ENCODE data around the gene TTC28.
"Not testable (repeated sequence)": the region's sequence is repeated elsewhere in the genome, so short reads cannot be mapped to it uniquely, and the experiment has no call there.

The TTC28 gene

GRCh38 chr22:28589102-28589750 lies 90.4 kb downstream of the TTC28 start:
- Histone ChIP-seq H3K4me2 (no peak overlapping the region), H3K4me3 (no peak overlapping the region), H3K36me3 (no peaks in the 10 kb centered on the region), H3K27ac (no peak overlapping the region), H4K20me1 (no peaks in the 10 kb centered on the region), H3K9me3 (no peaks in the 10 kb centered on the region), H3K27me3 (no peaks in the 10 kb centered on the region), H3K4me1 (no peaks in the 10 kb centered on the region), H3K9ac (no peak overlapping the region)
- TF ChIP-seq Cebpa-rat (IDR thresholded peaks at IDR 0.05): no peak

DNA sequence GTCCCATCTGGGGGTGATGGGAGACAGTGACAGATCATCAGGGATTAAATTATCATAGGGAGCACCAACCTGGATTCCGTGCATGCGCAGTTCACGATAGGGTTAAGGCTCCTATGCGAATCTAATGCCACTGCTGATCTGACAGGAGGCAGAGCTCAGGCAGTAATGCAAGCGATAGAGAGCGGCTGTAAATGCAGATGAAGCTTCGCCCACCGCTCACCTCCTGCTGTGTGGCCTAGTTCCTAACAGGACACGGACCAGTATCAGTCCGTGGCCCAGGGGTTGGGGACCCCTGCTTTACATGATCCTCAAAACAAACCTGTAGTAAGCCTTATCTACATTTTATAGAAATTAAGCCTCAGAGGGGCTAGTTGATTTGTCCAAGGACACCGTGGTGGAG lies 94.3 kb downstream of the TTC28 start:
- no peak overlapping the region for H3K4me3 ChIP-seq
- no peak for TF ChIP-seq Cebpa-rat (IDR thresholded peaks at IDR 0.05)
- H3K9me3 ChIP-seq: no peaks in the 10 kb centered on the region
- no peak overlapping the region for H3K9ac ChIP-seq
- no peak overlapping the region for H3K27ac ChIP-seq
- H3K4me2 ChIP-seq: no peak overlapping the region
- no peaks in the 10 kb centered on the region for H3K36me3 ChIP-seq
- H3K27me3 ChIP-seq: no peaks in the 10 kb centered on the region
- H4K20me1 ChIP-seq: no peaks in the 10 kb centered on the region
- H3K4me1 ChIP-seq: no peaks in the 10 kb centered on the region

DNA sequence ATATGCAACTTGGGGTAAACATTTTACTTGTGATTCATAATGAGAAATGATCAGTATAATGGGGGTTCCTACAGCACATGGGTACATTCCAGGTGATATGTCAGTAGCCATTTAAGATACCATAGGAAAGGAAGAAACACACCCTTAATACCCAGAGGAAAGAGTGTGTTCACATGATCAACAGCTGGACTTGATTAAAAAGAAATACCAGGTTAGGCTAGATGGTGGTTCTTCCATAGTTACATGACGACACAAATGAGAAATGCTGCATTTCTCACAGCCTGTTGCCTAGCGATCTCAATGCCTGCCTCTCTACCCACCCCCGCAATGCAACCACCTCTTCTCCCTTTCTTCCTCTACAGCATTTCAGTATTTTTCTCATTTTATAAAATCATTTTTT lies 96.8 kb downstream of the TTC28 start:
- Histone ChIP-seq H3K36me3 (no peaks in the 10 kb centered on the region), H3K27ac (no peak overlapping the region), H4K20me1 (no peaks in the 10 kb centered on the region), H3K9me3 (no peaks in the 10 kb centered on the region), H3K27me3 (no peaks in the 10 kb centered on the region), H3K4me1 (no peaks in the 10 kb centered on the region), H3K4me3 (no peak overlapping the region), H3K4me2 (no peak overlapping the region), H3K9ac (no peak overlapping the region)
- TF ChIP-seq Cebpa-rat (IDR thresholded peaks at IDR 0.05): no peak

DNA sequence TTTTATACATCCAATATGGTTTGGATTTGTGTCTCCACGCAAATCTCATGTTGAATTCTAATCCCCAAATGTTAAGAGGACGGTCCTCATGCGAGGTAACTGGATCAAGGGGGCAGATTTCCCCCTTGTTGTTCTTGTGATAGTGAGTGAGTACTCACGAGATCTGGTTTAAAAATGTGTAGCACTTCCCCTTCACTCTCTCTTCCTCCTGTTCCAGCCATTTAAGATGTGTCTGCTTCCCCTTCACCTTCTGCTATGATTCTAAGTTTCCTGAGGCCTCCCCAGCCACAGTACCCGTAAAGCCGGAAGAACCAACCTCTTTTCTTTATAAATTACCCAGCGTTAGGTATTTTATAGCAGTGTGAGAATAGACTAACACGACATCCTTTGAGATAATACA lies 98.6 kb downstream of the TTC28 start:
- H3K9ac ChIP-seq: no peak overlapping the region
- no peaks in the 10 kb centered on the region for H3K27me3 ChIP-seq
- no peaks in the 10 kb centered on the region for H3K9me3 ChIP-seq
- no peaks in the 10 kb centered on the region for H4K20me1 ChIP-seq
- H3K4me2 ChIP-seq: no peak overlapping the region
- no peaks in the 10 kb centered on the region for H3K36me3 ChIP-seq
- no peak overlapping the region for H3K27ac ChIP-seq
- no peak overlapping the region for H3K4me3 ChIP-seq
- no peaks in the 10 kb centered on the region for H3K4me1 ChIP-seq
- no peak for TF ChIP-seq Cebpa-rat (IDR thresholded peaks at IDR 0.05)

DNA sequence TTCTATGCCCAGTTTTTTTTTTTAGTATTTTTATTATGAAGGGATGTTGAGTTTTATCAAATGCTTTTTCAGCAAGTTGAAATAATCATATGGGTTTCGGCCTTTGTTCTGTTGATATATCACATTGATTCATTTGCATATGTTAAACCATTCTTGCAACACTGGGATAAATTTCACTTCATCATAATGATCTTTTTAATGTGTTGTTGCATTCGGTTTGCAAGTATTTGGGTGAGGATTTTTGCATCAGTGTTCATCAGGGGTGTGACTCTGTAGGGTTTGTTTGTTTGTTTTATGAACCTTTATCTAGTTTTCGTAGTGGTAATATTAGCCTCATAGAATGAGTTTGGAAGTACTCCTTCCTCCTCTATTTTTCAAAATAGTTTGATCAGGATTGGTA lies 103.5 kb downstream of the TTC28 start:
- Histone ChIP-seq H3K27ac (no peak overlapping the region), H3K4me1 (no peaks in the 10 kb centered on the region), H3K9me3 (no peaks in the 10 kb centered on the region), H4K20me1 (no peaks in the 10 kb centered on the region), H3K27me3 (no peaks in the 10 kb centered on the region), H3K4me3 (no peak overlapping the region), H3K4me2 (no peak overlapping the region), H3K9ac (no peak overlapping the region), H3K36me3 (no peaks in the 10 kb centered on the region)
- TF ChIP-seq Cebpa-rat (IDR thresholded peaks at IDR 0.05): no peak

GRCh38 chr22:28574159-28574788 lies 105.4 kb downstream of the TTC28 start:
- H3K36me3 ChIP-seq: no peaks in the 10 kb centered on the region
- H3K4me1 ChIP-seq: no peaks in the 10 kb centered on the region
- H3K27ac ChIP-seq: no peak overlapping the region
- TF ChIP-seq Cebpa-rat (IDR thresholded peaks at IDR 0.05): no peak
- no peak overlapping the region for H3K4me3 ChIP-seq
- H3K27me3 ChIP-seq: no peaks in the 10 kb centered on the region
- no peak overlapping the region for H3K9ac ChIP-seq
- no peaks in the 10 kb centered on the region for H3K9me3 ChIP-seq
- no peaks in the 10 kb centered on the region for H4K20me1 ChIP-seq
- H3K4me2 ChIP-seq: no peak overlapping the region

DNA sequence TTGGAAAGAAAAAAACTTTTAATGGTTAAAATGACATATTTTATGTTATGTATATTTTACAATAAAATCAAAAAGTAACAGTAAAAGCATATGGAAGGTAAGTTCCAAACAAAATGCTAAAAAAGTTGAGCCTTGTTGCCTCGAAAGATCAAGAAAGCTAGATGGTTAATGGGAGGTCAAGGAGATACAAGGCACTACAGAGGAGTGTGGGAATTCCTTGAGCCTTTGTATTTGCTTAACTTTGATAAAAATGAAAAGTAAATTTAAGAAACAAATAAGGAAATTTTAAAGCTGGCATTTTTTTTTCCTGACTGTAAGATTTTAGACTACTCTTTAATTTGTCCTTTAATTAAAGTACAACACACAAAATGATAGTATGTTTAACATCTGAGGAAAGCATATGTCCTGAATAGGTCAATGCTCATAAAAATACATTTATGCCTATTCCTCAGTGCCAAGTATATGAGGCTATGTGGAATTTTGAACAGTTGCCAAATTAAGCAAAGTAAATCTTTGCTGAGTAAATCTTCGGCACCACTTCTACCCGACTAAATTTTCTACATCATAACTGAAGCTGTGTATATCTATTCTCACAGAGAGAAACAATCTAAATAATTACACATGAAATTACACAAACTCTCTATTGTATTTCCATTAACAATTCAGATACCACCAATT lies 108.8 kb downstream of the TTC28 start:
- Histone ChIP-seq H3K4me3 (no peak overlapping the region), H3K9ac (no peak overlapping the region), H3K27ac (no peak overlapping the region), H3K9me3 (no peaks in the 10 kb centered on the region), H3K27me3 (no peaks in the 10 kb centered on the region), H3K4me1 (no peaks in the 10 kb centered on the region), H3K4me2 (no peak overlapping the region), H4K20me1 (no peaks in the 10 kb centered on the region), H3K36me3 (no peaks in the 10 kb centered on the region)
- TF ChIP-seq Cebpa-rat (IDR thresholded peaks at IDR 0.05): no peak

GRCh38 chr22:28568974-28569373 lies 110.7 kb downstream of the TTC28 start:
- not testable (repeated sequence) for H3K4me1 ChIP-seq, H3K27ac ChIP-seq, H3K4me2 ChIP-seq, H3K27me3 ChIP-seq, H3K9me3 ChIP-seq, H3K4me3 ChIP-seq, H3K9ac ChIP-seq, H3K36me3 ChIP-seq, H4K20me1 ChIP-seq

DNA sequence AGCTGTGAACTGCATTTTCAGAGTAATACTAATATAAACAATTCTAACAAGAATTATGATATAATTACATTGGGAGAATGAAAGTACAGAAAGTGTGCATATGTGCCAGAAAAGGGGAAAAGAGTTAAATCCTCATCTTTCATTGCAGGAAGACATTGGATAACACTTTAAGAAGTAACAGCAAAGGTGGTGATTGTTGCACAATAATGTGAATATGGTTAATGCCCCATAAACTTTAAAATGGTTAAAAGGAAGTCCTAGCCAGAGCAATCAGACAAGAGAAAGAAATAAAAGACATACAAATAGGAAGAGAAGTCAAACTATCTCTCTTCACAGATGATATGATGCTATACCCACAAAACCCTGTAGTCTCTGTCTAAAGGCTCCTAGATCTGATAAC lies 111.5 kb downstream of the TTC28 start:
- Histone ChIP-seq H3K9me3 (no peaks in the 10 kb centered on the region), H3K27ac (no peak overlapping the region), H3K27me3 (no peaks in the 10 kb centered on the region), H4K20me1 (no peaks in the 10 kb centered on the region), H3K9ac (no peak overlapping the region), H3K4me3 (no peak overlapping the region), H3K4me2 (no peak overlapping the region), H3K36me3 (no peaks in the 10 kb centered on the region), H3K4me1 (no peaks in the 10 kb centered on the region)
- no peak for TF ChIP-seq Cebpa-rat (IDR thresholded peaks at IDR 0.05)

DNA sequence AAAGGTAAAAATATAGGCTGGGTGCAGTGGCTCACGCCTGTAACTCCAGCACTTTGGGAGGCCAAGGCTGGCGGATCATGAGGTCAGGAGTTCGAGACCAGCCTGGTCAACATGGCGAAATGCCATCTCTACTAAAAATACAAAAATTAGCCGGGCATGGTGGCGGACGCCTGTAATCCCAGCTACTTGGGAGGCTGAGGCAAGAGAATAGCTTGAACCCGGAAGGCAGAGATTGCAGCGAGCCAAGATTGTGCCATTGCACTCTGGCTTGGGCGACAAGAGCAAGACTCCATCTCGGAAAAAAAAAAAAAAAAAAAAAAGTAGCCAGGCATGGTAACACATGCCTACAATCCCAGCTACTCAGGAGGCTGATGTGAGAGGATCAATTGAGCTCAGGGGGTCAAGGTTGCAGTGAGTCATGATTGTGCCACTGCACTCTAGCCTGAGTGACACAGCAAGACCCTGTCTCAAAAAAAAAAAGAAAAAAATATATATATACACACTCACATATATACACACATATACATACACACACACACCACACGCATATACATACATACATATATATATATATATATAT lies 112.6 kb downstream of the TTC28 start:
- H3K36me3 ChIP-seq, H3K27ac ChIP-seq, H3K27me3 ChIP-seq, H3K9ac ChIP-seq, H3K4me2 ChIP-seq, H4K20me1 ChIP-seq, H3K4me1 ChIP-seq, H3K4me3 ChIP-seq, H3K9me3 ChIP-seq: not testable (repeated sequence)

Data from BLaER1 (cell line).